Measurements from ENCODE around the gene UNC79.
"Not testable (repeated sequence)": the region's sequence is repeated elsewhere in the genome, so short reads cannot be mapped to it uniquely, and the experiment has no call there.

The UNC79 gene

GRCh38 chr14:93458234-93458633, 27.5 kb downstream of the UNC79 start:
- in situ Hi-C loops (cut with HindIII; ENCODE audit: low pct_unique_long_range_greater_than_20kb, low sequenced_read_pairs): no loop called here
- DNase-seq (ENCODE audit: low read depth in 1 of 2, low spot score in 1 of 2): no peak
- no peak for TF ChIP-seq JUND (IDR thresholded peaks at IDR 0.05; ENCODE audit: low read depth)

GRCh38 chr14:93462479-93462878, 31.7 kb downstream of the UNC79 start:
- in situ Hi-C loops (cut with HindIII; ENCODE audit: low pct_unique_long_range_greater_than_20kb, low sequenced_read_pairs): no loop called here
- no peak for TF ChIP-seq JUND (IDR thresholded peaks at IDR 0.05; ENCODE audit: low read depth)
- no peak for DNase-seq (ENCODE audit: low read depth in 1 of 2, low spot score in 1 of 2)

GRCh38 chr14:93464271-93464670, 33.5 kb downstream of the UNC79 start:
- no peak for DNase-seq (ENCODE audit: low read depth in 1 of 2, low spot score in 1 of 2)
- no peak for TF ChIP-seq JUND (IDR thresholded peaks at IDR 0.05; ENCODE audit: low read depth)
- in situ Hi-C loops (cut with HindIII; ENCODE audit: low pct_unique_long_range_greater_than_20kb, low sequenced_read_pairs): no loop called here

- no peak for DNase-seq (ENCODE audit: low read depth in 1 of 2, low spot score in 1 of 2)
- TF ChIP-seq JUND (IDR thresholded peaks at IDR 0.05; ENCODE audit: low read depth): no peak
- in situ Hi-C loops (cut with HindIII; ENCODE audit: low pct_unique_long_range_greater_than_20kb, low sequenced_read_pairs): no loop called here
Measured at GRCh38 chr14:93475471-93475870, 44.7 kb downstream of the UNC79 start.

- TF ChIP-seq JUND (IDR thresholded peaks at IDR 0.05; ENCODE audit: low read depth): no peak
- in situ Hi-C loops (cut with HindIII; ENCODE audit: low pct_unique_long_range_greater_than_20kb, low sequenced_read_pairs): no loop called here
Measured at GRCh38 chr14:93476305-93476704, 45.6 kb downstream of the UNC79 start.

GRCh38 chr14:93479074-93479473, 48.3 kb downstream of the UNC79 start:
- DNase-seq (ENCODE audit: low read depth in 1 of 2, low spot score in 1 of 2); in situ Hi-C loops (cut with HindIII; ENCODE audit: low pct_unique_long_range_greater_than_20kb, low sequenced_read_pairs): not testable (repeated sequence)

More at GRCh38 chr14:93476305-93476704, 45.6 kb downstream of the UNC79 start:
- no peak for DNase-seq (ENCODE audit: low read depth in 1 of 2, low spot score in 1 of 2)

- in situ Hi-C loops (cut with HindIII; ENCODE audit: low pct_unique_long_range_greater_than_20kb, low sequenced_read_pairs): no loop called here
- no peak for DNase-seq (ENCODE audit: low read depth in 1 of 2, low spot score in 1 of 2)
- no peak for TF ChIP-seq JUND (IDR thresholded peaks at IDR 0.05; ENCODE audit: low read depth)
Measured at GRCh38 chr14:93480867-93481266, 50.1 kb downstream of the UNC79 start.

- in situ Hi-C loops (cut with HindIII; ENCODE audit: low pct_unique_long_range_greater_than_20kb, low sequenced_read_pairs): no loop called here
- DNase-seq (ENCODE audit: low read depth in 1 of 2, low spot score in 1 of 2): no peak
- TF ChIP-seq JUND (IDR thresholded peaks at IDR 0.05; ENCODE audit: low read depth): no peak
Measured at GRCh38 chr14:93481758-93482157, 51.0 kb downstream of the UNC79 start.

GRCh38 chr14:93490001-93490400, 59.3 kb downstream of the UNC79 start:
- no peak for DNase-seq (ENCODE audit: low read depth in 1 of 2, low spot score in 1 of 2)
- no peak for TF ChIP-seq JUND (IDR thresholded peaks at IDR 0.05; ENCODE audit: low read depth)
- in situ Hi-C loops (cut with HindIII; ENCODE audit: low pct_unique_long_range_greater_than_20kb, low sequenced_read_pairs): no loop called here

- in situ Hi-C loops (cut with HindIII; ENCODE audit: low pct_unique_long_range_greater_than_20kb, low sequenced_read_pairs): no loop called here
- no peak for DNase-seq (ENCODE audit: low read depth in 1 of 2, low spot score in 1 of 2)
- no peak for TF ChIP-seq JUND (IDR thresholded peaks at IDR 0.05; ENCODE audit: low read depth)
Measured at GRCh38 chr14:93493054-93493453, 62.3 kb downstream of the UNC79 start.

GRCh38 chr14:93493622-93494021, 62.9 kb downstream of the UNC79 start:
- in situ Hi-C loops (cut with HindIII; ENCODE audit: low pct_unique_long_range_greater_than_20kb, low sequenced_read_pairs); DNase-seq (ENCODE audit: low read depth in 1 of 2, low spot score in 1 of 2): not testable (repeated sequence)

- in situ Hi-C loops (cut with HindIII; ENCODE audit: low pct_unique_long_range_greater_than_20kb, low sequenced_read_pairs): no loop called here
Measured at GRCh38 chr14:93496856-93497741, 66.4 kb downstream of the UNC79 start.

GRCh38 chr14:93510056-93510455, 79.3 kb downstream of the UNC79 start:
- in situ Hi-C loops (cut with HindIII; ENCODE audit: low pct_unique_long_range_greater_than_20kb, low sequenced_read_pairs): no loop called here
- DNase-seq (ENCODE audit: low read depth in 1 of 2, low spot score in 1 of 2): no peak
- no peak for TF ChIP-seq JUND (IDR thresholded peaks at IDR 0.05; ENCODE audit: low read depth)

More at GRCh38 chr14:93496856-93497741, 66.4 kb downstream of the UNC79 start:
- no peak for TF ChIP-seq JUND (IDR thresholded peaks at IDR 0.05; ENCODE audit: low read depth)
- no peak for DNase-seq (ENCODE audit: low read depth in 1 of 2, low spot score in 1 of 2)

- in situ Hi-C loops (cut with HindIII; ENCODE audit: low pct_unique_long_range_greater_than_20kb, low sequenced_read_pairs): no loop called here
- no peak for DNase-seq (ENCODE audit: low read depth in 1 of 2, low spot score in 1 of 2)
- TF ChIP-seq JUND (IDR thresholded peaks at IDR 0.05; ENCODE audit: low read depth): no peak
Measured at GRCh38 chr14:93511001-93511400, 80.3 kb downstream of the UNC79 start.

Data from T47D (cell line).